ENCODE measurements around the gene GNAI2. TPM values are rescaled to one million over a fixed set of nuclear protein-coding genes. Genes with fewer than 3 reads are reported as not detected.

The GNAI2 gene
- total RNA-seq, 5 donors from 2014 or later (not counting 1 experiment from before 2014, with no cell fraction given): 257 to 313 (median 287) TPM

GRCh38 chr3:50304601-50305000, 68.6 kb downstream of the GNAI2 start:
- ChIA-PET POLR2A (no interaction called here), CTCF (interaction anchor here (0.6 to 1.4 kb wide), 2 partner anchors 19 to 50 kb away, joined by 3 read pairs; no protein-coding TSS in a partner anchor)
- Mint-ChIP-seq H3K9me3 (no peaks in the 10 kb centered on the region), H3K4me3 (no peak overlapping the region), H3K4me1 (peaks cover 11 to 13% (median 12%) of the 10 kb centered on the region in 3 donors), H3K36me3 (no peaks in the 10 kb centered on the region), H3K27ac (no peak overlapping the region), H3K27me3 (no peaks in the 10 kb centered on the region)
- Histone ChIP-seq H3K27me3 (replicated peaks in 1 of 2; ENCODE audit: control insufficient read depth in 2 of 2, extremely low read depth in 1 of 2, insufficient read depth in 2 of 2, low read length in 1 of 2) (no peaks in the 10 kb centered on the region), H3K36me3 (ENCODE audit: control insufficient read depth in 2 of 2, extremely low read depth in 1 of 2, insufficient read depth in 1 of 2, low read length in 1 of 2) (peaks cover 0 to 4% of the 10 kb centered on the region in 2 donors), H3K4me1 (ENCODE audit: control insufficient read depth in 1 of 2, extremely low read depth in 1 of 2, insufficient read depth in 2 of 2, low read length in 2 of 2) (peaks cover 4 to 17% of the 10 kb centered on the region in 2 experiments), H3K9me3 (no peaks in the 10 kb centered on the region), H3K27ac (ENCODE audit: low read length) (no peak overlapping the region), H3K4me3 (ENCODE audit: control insufficient read depth in 1 of 2, extremely low read depth in 1 of 2, low read length in 1 of 2) (no peak overlapping the region)
- DNase-seq (no peak), ATAC-seq (replicated peaks in 1 of 4) (no peak)

Other genes with a start within 250 kb of the GNAI2 start
- gene RBM5, start 147.3 kb upstream of the GNAI2 start, total RNA-seq: 100 to 1,000 TPM; 293 to 354 (median 316) TPM
- gene SEMA3F, start 80.9 kb upstream of the GNAI2 start, total RNA-seq: under 1 TPM in 4 of 5 donors, not detected in 1; 0.32 to 0.46 (median 0.36) TPM
- gene GNAT1, start 44.6 kb upstream of the GNAI2 start, total RNA-seq: under 1 TPM in 1 of 5 donors, not detected in 4; 0.28 TPM
- under 1 TPM in 4 of 5 donors, not detected in 1; 0.29 to 0.98 (median 0.44) TPM for gene SLC38A3, start 30.9 kb upstream of the GNAI2 start, total RNA-seq
- 1 to 10 TPM in 3 of 5 donors, under 1 TPM in 2; 0.33 to 2.5 (median 1.5) TPM for gene SEMA3B, start 32.9 kb downstream of the GNAI2 start, total RNA-seq
- gene LSMEM2, start 42.9 kb downstream of the GNAI2 start, total RNA-seq: not detected
- 10 to 100 TPM; 50.0 to 91.2 (median 75.9) TPM for gene IFRD2, start 56.2 kb downstream of the GNAI2 start, total RNA-seq
- 1 to 10 TPM; 2.6 to 6.2 (median 3.9) TPM for gene HYAL3, start 63.2 kb downstream of the GNAI2 start, total RNA-seq
- 10 to 100 TPM; 33.8 to 45.7 (median 43.9) TPM for gene NAA80, start 63.2 kb downstream of the GNAI2 start, total RNA-seq
- under 1 TPM in 3 of 5 donors, not detected in 2; 0.61 to 0.79 (median 0.69) TPM for gene HYAL1, start 67.4 kb downstream of the GNAI2 start, total RNA-seq
- 1 to 10 TPM in 4 of 5 donors, under 1 TPM in 1; 0.50 to 6.8 (median 3.0) TPM for gene HYAL2, start 86.5 kb downstream of the GNAI2 start, total RNA-seq
- 10 to 100 TPM; 14.9 to 33.1 (median 26.8) TPM for gene TUSC2, start 92.0 kb downstream of the GNAI2 start, total RNA-seq
- gene RASSF1, start 104.6 kb downstream of the GNAI2 start, total RNA-seq: 100 to 1,000 TPM in 1 of 5 donors, 10 to 100 TPM in 4; 73.2 to 153 (median 79.6) TPM
- gene ZMYND10, start 109.5 kb downstream of the GNAI2 start, total RNA-seq: 1 to 10 TPM; 1.2 to 6.1 (median 2.9) TPM
- gene NPRL2, start 114.6 kb downstream of the GNAI2 start, total RNA-seq: 10 to 100 TPM; 26.6 to 52.2 (median 48.1) TPM
- 10 to 100 TPM; 25.7 to 45.3 (median 32.7) TPM for gene CYB561D2, start 114.7 kb downstream of the GNAI2 start, total RNA-seq
- 10 to 100 TPM; 13.9 to 35.2 (median 33.1) TPM for gene TMEM115, start 123.3 kb downstream of the GNAI2 start, total RNA-seq

All from T-cell (primary cell).